Hepatocyte (in vitro differentiated cells): ENCODE results near the gene PDXP. TPM values are rescaled to one million over a fixed set of nuclear protein-coding genes. Genes with fewer than 3 reads are reported as not detected.
A peak's percentile ranks its signal among the peaks of the same experiment; 100 is the strongest.

Experiments used
- DNase-seq: peaks from one replicate; pipeline ENCODE4 v3.0.0-alpha.2; 2016; ENCODE audit warnings: low spot score
- H2AFZ ChIP-seq: fragments of 200-600 bp; sonication (generic); 2 replicates; pipeline ENCODE4 v1.6.0; 2016; ENCODE audit warnings: antibody characterized with exemption, mild to moderate bottlenecking
- H3K27ac ChIP-seq: fragments of 200-600 bp; sonication (generic); 2 replicates; pipeline ENCODE4 v1.5.1; 2016; ENCODE audit warnings: mild to moderate bottlenecking
- H3K27me3 ChIP-seq: fragments of 200-600 bp; sonication (generic); 2 replicates; pipeline ENCODE4 v1.6.1; 2016
- H3K36me3 ChIP-seq: fragments of 200-600 bp; sonication (generic); replicated peaks from 2 replicates; pipeline ENCODE4 v1.5.1; 2016; ENCODE audit warnings: low read depth; ENCODE audit not compliant: insufficient read depth
- H3K4me1 ChIP-seq: fragments of 200-600 bp; sonication (generic); 2 replicates; pipeline ENCODE4 v1.5.1; 2016; ENCODE audit warnings: mild to moderate bottlenecking, moderate library complexity; ENCODE audit not compliant: insufficient read depth
- H3K4me2 ChIP-seq: fragments of 200-600 bp; sonication (generic); 2 replicates; pipeline ENCODE4 v1.6.0; 2016
- H3K4me3 ChIP-seq: fragments of 200-600 bp; sonication (generic); 2 replicates; pipeline ENCODE4 v1.5.1; 2016; ENCODE audit warnings: mild to moderate bottlenecking
- H3K79me2 ChIP-seq: fragments of 200-600 bp; sonication (generic); 2 replicates; pipeline ENCODE4 v1.6.0; 2017; ENCODE audit warnings: mild to moderate bottlenecking
- H3K9me2 ChIP-seq: fragments of 200-600 bp; sonication (generic); replicated peaks from 2 replicates; pipeline ENCODE4 v1.6.0; 2017; ENCODE audit warnings: mild to moderate bottlenecking; ENCODE audit not compliant: insufficient read depth
- H3K9me3 ChIP-seq: fragments of 200-600 bp; sonication (generic); 2 replicates; pipeline ENCODE4 v1.5.1; 2016; ENCODE audit warnings: low read depth, mild to moderate bottlenecking
- H4K20me1 ChIP-seq: fragments of 200-600 bp; sonication (generic); 2 replicates; pipeline ENCODE4 v1.6.0; 2016; ENCODE audit warnings: mild to moderate bottlenecking; ENCODE audit not compliant: insufficient read depth, poor library complexity, severe bottlenecking
- EZH2 ChIP-seq: fragments of 200-600 bp; sonication (generic); IDR thresholded peaks from 2 replicates; pipeline ENCODE4 v1.6.1; 2016; ENCODE audit warnings: antibody characterized with exemption, mild to moderate bottlenecking, borderline replicate concordance
- EZH2phosphoT487 ChIP-seq: fragments of 200-600 bp; sonication (generic); IDR thresholded peaks from one replicate; pipeline ENCODE4 v1.6.1; 2018; ENCODE audit warnings: antibody characterized with exemption, mild to moderate bottlenecking, low read depth, moderate library complexity; ENCODE audit not compliant: unreplicated experiment, severe bottlenecking
- WGBS: methylation state at CpG from one replicate; pipeline ENCODE4 v1.1.6; 2016; ENCODE audit warnings: low lambda C conversion rate; ENCODE audit errors: missing lambda C conversion rate; 5-methylcytosine and 5-hydroxymethylcytosine counted together
- polyA plus RNA-seq: library from polyadenylated mRNA; unstranded; fragments of >200 nt; fragmentation: Nextera tagmentation; extraction: Ambion mirVana; gene quantifications from 2 replicates; pipeline ENCODE4 v1.2.1, GENCODE V29; 2016
- total RNA-seq: library from RNA; depleted of rRNA; stranded (reverse); fragments of >200 nt; gene quantifications from 2 replicates; pipeline ENCODE4 v1.2.3, GENCODE V29; 2014
- TF ChIP-seq, protein P1 (sequence below): fragments of 200-600 bp; sonication (generic); IDR thresholded peaks from 2 replicates; pipeline ENCODE4 v1.5.1; 2016; ENCODE audit warnings: antibody characterized with exemption, mild to moderate bottlenecking; ENCODE audit not compliant: poor library complexity

The PDXP gene
- total and polyA plus RNA-seq, 2 experiments from 2014 or later = 15.0 to 27.6 TPM

GRCh38 chr22:37676736-37677492, 18.4 kb downstream of the PDXP start:
- peaks cover 12% of the 10 kb centered on the region for H3K79me2 ChIP-seq
- peak overlapping the region; percentile 88 for H3K27ac ChIP-seq
- peaks cover 12% of the 10 kb centered on the region for H4K20me1 ChIP-seq
- H3K9me2 ChIP-seq = no peaks in the 10 kb centered on the region
- WGBS = 5% methylated on average over 29 of the region's 42 CpGs
- no peak overlapping the region for H2AFZ ChIP-seq
- H3K36me3 ChIP-seq = no peaks in the 10 kb centered on the region
- H3K4me1 ChIP-seq = peaks cover 10% of the 10 kb centered on the region
- TF ChIP-seq EZH2 = no peak
- TF ChIP-seq, protein P1, sequence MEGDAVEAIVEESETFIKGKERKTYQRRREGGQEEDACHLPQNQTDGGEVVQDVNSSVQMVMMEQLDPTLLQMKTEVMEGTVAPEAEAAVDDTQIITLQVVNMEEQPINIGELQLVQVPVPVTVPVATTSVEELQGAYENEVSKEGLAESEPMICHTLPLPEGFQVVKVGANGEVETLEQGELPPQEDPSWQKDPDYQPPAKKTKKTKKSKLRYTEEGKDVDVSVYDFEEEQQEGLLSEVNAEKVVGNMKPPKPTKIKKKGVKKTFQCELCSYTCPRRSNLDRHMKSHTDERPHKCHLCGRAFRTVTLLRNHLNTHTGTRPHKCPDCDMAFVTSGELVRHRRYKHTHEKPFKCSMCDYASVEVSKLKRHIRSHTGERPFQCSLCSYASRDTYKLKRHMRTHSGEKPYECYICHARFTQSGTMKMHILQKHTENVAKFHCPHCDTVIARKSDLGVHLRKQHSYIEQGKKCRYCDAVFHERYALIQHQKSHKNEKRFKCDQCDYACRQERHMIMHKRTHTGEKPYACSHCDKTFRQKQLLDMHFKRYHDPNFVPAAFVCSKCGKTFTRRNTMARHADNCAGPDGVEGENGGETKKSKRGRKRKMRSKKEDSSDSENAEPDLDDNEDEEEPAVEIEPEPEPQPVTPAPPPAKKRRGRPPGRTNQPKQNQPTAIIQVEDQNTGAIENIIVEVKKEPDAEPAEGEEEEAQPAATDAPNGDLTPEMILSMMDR = no peak
- H3K4me3 ChIP-seq = peak overlapping the region; percentile 24
- H3K27me3 ChIP-seq = no peaks in the 10 kb centered on the region
- H3K9me3 ChIP-seq = no peaks in the 10 kb centered on the region
- H3K4me2 ChIP-seq = peak overlapping the region; percentile 83
- peak; percentile 96 for DNase-seq

DNA sequence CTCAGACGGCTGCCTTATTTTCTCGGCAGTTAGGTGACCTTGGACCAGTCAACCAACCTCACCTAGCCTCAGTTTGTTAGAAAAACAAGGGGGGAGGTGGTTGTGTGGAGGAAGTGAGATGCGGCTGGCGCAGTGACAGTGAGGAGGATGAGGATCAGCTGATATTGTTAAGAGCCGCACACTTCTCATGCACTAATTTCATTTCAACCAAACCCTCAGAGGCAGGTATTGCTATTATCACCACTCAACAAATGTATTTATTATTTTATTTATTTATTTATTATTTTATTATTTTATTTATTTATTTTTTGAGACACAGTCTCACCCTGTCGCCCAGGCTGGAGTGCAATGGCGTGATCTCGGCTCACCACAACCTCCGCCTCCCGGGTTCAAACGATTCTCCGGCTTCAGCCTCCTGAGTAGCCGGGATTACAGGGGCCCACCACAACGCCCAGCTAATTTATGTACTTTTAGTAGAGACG, 19.0 kb downstream of the PDXP start:
- TF ChIP-seq EZH2phosphoT487 (no peak), EZH2 (no peak)
- TF ChIP-seq, protein P1 = no peak
- no peaks in the 10 kb centered on the region for H3K9me3 ChIP-seq
- peaks cover 10% of the 10 kb centered on the region for H3K4me1 ChIP-seq
- peak overlapping the region; percentile 22 for H3K4me3 ChIP-seq
- peaks cover 12% of the 10 kb centered on the region for H3K79me2 ChIP-seq
- 69% methylated on average over 15 of the region's 15 CpGs for WGBS
- H3K27me3 ChIP-seq = no peaks in the 10 kb centered on the region
- no peaks in the 10 kb centered on the region for H3K9me2 ChIP-seq
- H4K20me1 ChIP-seq = peaks cover 12% of the 10 kb centered on the region
- H3K4me2 ChIP-seq = peak overlapping the region; percentile 83
- no peaks in the 10 kb centered on the region for H3K36me3 ChIP-seq
- H3K27ac ChIP-seq = peak overlapping the region; percentile 57
- no peak overlapping the region for H2AFZ ChIP-seq
- no peak for DNase-seq

DNA sequence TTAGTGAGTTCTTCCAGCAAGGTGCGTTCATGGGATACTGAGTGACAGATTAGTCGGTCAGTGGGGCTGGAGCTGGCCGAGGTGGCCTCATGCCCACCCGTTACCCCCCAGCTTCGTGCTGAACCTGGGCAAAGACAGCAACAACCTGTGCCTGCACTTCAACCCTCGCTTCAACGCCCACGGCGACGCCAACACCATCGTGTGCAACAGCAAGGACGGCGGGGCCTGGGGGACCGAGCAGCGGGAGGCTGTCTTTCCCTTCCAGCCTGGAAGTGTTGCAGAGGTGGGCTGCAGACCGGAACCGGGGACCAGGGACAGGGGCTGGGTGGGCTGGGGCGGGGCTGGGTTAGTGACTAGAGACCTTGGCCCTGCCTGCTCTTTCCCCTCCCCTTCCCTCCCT, 19.8 kb downstream of the PDXP start:
- H3K9me2 ChIP-seq = no peaks in the 10 kb centered on the region
- H3K4me2 ChIP-seq = peak overlapping the region; percentile 83

More for the DNA sequence above, 19.8 kb downstream of the PDXP start:
- peaks cover 10% of the 10 kb centered on the region for H3K4me1 ChIP-seq
- DNase-seq = no peak
- WGBS = 85% methylated on average over 17 of the region's 18 CpGs
- H4K20me1 ChIP-seq = peaks cover 12% of the 10 kb centered on the region
- no peak overlapping the region for H2AFZ ChIP-seq
- H3K4me3 ChIP-seq = no peak overlapping the region
- TF ChIP-seq EZH2 (no peak), EZH2phosphoT487 (no peak)
- TF ChIP-seq, protein P1 = no peak
- H3K27me3 ChIP-seq = no peaks in the 10 kb centered on the region
- no peaks in the 10 kb centered on the region for H3K9me3 ChIP-seq
- H3K36me3 ChIP-seq = no peaks in the 10 kb centered on the region
- peaks cover 12% of the 10 kb centered on the region for H3K79me2 ChIP-seq
- H3K27ac ChIP-seq = no peak overlapping the region
